Measurements from ENCODE around the gene TMOD1.

GRCh38 chr9:97500765-97501176 lies 695 bp upstream of the TMOD1 start:
- TF ChIP-seq, protein P1, sequence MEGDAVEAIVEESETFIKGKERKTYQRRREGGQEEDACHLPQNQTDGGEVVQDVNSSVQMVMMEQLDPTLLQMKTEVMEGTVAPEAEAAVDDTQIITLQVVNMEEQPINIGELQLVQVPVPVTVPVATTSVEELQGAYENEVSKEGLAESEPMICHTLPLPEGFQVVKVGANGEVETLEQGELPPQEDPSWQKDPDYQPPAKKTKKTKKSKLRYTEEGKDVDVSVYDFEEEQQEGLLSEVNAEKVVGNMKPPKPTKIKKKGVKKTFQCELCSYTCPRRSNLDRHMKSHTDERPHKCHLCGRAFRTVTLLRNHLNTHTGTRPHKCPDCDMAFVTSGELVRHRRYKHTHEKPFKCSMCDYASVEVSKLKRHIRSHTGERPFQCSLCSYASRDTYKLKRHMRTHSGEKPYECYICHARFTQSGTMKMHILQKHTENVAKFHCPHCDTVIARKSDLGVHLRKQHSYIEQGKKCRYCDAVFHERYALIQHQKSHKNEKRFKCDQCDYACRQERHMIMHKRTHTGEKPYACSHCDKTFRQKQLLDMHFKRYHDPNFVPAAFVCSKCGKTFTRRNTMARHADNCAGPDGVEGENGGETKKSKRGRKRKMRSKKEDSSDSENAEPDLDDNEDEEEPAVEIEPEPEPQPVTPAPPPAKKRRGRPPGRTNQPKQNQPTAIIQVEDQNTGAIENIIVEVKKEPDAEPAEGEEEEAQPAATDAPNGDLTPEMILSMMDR (IDR thresholded peaks at IDR 0.05 in 4 of 5, conservative IDR thresholded peaks at IDR 0.05 in 1 of 5) = no peak
- no peak for TF ChIP-seq POLR2A (IDR thresholded peaks at IDR 0.05)

All from gastrocnemius medialis (tissue), 4 donors.